ENCODE data around the gene OSGIN1. TPM values are rescaled to one million over a fixed set of nuclear protein-coding genes. Genes with fewer than 3 reads are reported as not detected.

OSGIN1 gene
- total RNA-seq, 1 donor from 2014 or later = 0.31 TPM

GRCh38 chr16:83958846-83959565 lies 6.0 kb downstream of the OSGIN1 start:
- no peak overlapping the region for H3K27ac Mint-ChIP-seq (ENCODE audit: unreplicated experiment)
- H3K4me3 Mint-ChIP-seq (ENCODE audit: unreplicated experiment) = no peak overlapping the region
- H3K36me3 Mint-ChIP-seq (ENCODE audit: low read depth, unreplicated experiment) = no peaks in the 10 kb centered on the region
- no peaks in the 10 kb centered on the region for H3K9me3 Mint-ChIP-seq (ENCODE audit: unreplicated experiment)
- no peak for TF ChIP-seq CTCF (IDR thresholded peaks at IDR 0.05; ENCODE audit: unreplicated experiment)
- peaks cover 8% of the 10 kb centered on the region for H3K27me3 Mint-ChIP-seq (ENCODE audit: unreplicated experiment)
- no peak for DNase-seq (ENCODE audit: low spot score)
- no peaks in the 10 kb centered on the region for H3K4me1 Mint-ChIP-seq (ENCODE audit: unreplicated experiment)

- no peak overlapping the region for H3K4me3 Mint-ChIP-seq (ENCODE audit: unreplicated experiment)
- H3K36me3 Mint-ChIP-seq (ENCODE audit: low read depth, unreplicated experiment) = no peaks in the 10 kb centered on the region
- peaks cover 8% of the 10 kb centered on the region for H3K27me3 Mint-ChIP-seq (ENCODE audit: unreplicated experiment)
- no peaks in the 10 kb centered on the region for H3K4me1 Mint-ChIP-seq (ENCODE audit: unreplicated experiment)
- no peak for DNase-seq (ENCODE audit: low spot score)
- H3K9me3 Mint-ChIP-seq (ENCODE audit: unreplicated experiment) = no peaks in the 10 kb centered on the region
- no peak for TF ChIP-seq CTCF (IDR thresholded peaks at IDR 0.05; ENCODE audit: unreplicated experiment)
- no peak overlapping the region for H3K27ac Mint-ChIP-seq (ENCODE audit: unreplicated experiment)
Observed at GRCh38 chr16:83959656-83960434, 6.8 kb downstream of the OSGIN1 start.

GRCh38 chr16:83960521-83961249 lies 7.6 kb downstream of the OSGIN1 start:
- no peaks in the 10 kb centered on the region for H3K4me1 Mint-ChIP-seq (ENCODE audit: unreplicated experiment)
- no peak for TF ChIP-seq CTCF (IDR thresholded peaks at IDR 0.05; ENCODE audit: unreplicated experiment)
- H3K4me3 Mint-ChIP-seq (ENCODE audit: unreplicated experiment) = no peak overlapping the region
- no peak overlapping the region for H3K27ac Mint-ChIP-seq (ENCODE audit: unreplicated experiment)
- DNase-seq (ENCODE audit: low spot score) = no peak
- peaks cover 7% of the 10 kb centered on the region for H3K27me3 Mint-ChIP-seq (ENCODE audit: unreplicated experiment)
- H3K36me3 Mint-ChIP-seq (ENCODE audit: low read depth, unreplicated experiment) = no peaks in the 10 kb centered on the region
- no peaks in the 10 kb centered on the region for H3K9me3 Mint-ChIP-seq (ENCODE audit: unreplicated experiment)

GRCh38 chr16:83961591-83961990 lies 8.6 kb downstream of the OSGIN1 start:
- Mint-ChIP-seq H3K4me3 (ENCODE audit: unreplicated experiment) (no peak overlapping the region), H3K9me3 (ENCODE audit: unreplicated experiment) (no peaks in the 10 kb centered on the region), H3K27ac (ENCODE audit: unreplicated experiment) (no peak overlapping the region), H3K27me3 (ENCODE audit: unreplicated experiment) (peaks cover 8% of the 10 kb centered on the region), H3K36me3 (ENCODE audit: low read depth, unreplicated experiment) (no peaks in the 10 kb centered on the region), H3K4me1 (ENCODE audit: unreplicated experiment) (no peaks in the 10 kb centered on the region)
- no peak for DNase-seq (ENCODE audit: low spot score)
- no peak for TF ChIP-seq CTCF (IDR thresholded peaks at IDR 0.05; ENCODE audit: unreplicated experiment)
